H1 (cell line): Measurements from ENCODE around the gene ETF1. TPM values are rescaled to one million over a fixed set of nuclear protein-coding genes. Genes with fewer than 3 reads are reported as not detected.

Experiments
- NANOG ChIP-seq: IDR thresholded peaks from 2 replicates; pipeline ENCODE4 v1.6.1; 2011; ENCODE audit warnings: low read length, low read depth, mild to moderate bottlenecking, inconsistent platforms; ENCODE audit not compliant: insufficient read depth, poor library complexity, severe bottlenecking
- SIX5 ChIP-seq: IDR thresholded peaks from 2 replicates; pipeline ENCODE4 v1.6.1; 2011; ENCODE audit warnings: mild to moderate bottlenecking, low read depth, low read length
- polyA plus RNA-seq, 7 experiments: library from polyadenylated mRNA; depleted of rRNA in 3 of 7; stranded (reverse) in 5 of 7; unstranded in 2 of 7; fragments of >200 nt in 5 of 7; fragments of 200-250 nt in 2 of 7; gene quantifications; 1 replicate in 5 of 7; 2 replicates in 1 of 7; 4 replicates in 1 of 7; pipeline versions ENCODE4 v1.2.1 to v1.2.3, GENCODE V29; 2011 to 2013; ENCODE audit warnings: missing spikeins in 2 of 7, mixed read lengths in 2 of 7
- total RNA-seq: library from RNA; stranded (reverse); fragmentation: NEBNext Ultra II Directional; extraction: Animal tissue kit (Norgen Biotek cat#: 25700); gene quantifications from 2 replicates; pipeline ENCODE4 v1.2.1, GENCODE V29; 2021

Gene ETF1
- total and polyA plus RNA-seq, 2 of the 8 experiments (the other 6 are each of a cell fraction or from before 2014, with no cell fraction given), result 50.5 to 168 TPM

- TF ChIP-seq NANOG, result no peak
- no peak for TF ChIP-seq SIX5
Measured at GRCh38 chr5:138465261-138466124, 77.5 kb downstream of the ETF1 start, which contains the start of gene EGR1 (continued).
